Keratinocyte (primary cell): ENCODE results near the gene HADH. TPM values are rescaled to one million over a fixed set of nuclear protein-coding genes. Genes with fewer than 3 reads are reported as not detected.

Experiments
- DNase-seq: peaks from one replicate; pipeline ENCODE4 v3.0.0-alpha.2; 2011; ENCODE audit warnings: low read depth, missing footprints, low spot score
- FAIRE-seq: peaks from 2 replicates; lab custom pipeline; 2011; peaks lifted over from hg19 to GRCh38; lab: Jason Lieb, UNC
- H2AFZ ChIP-seq: 2 replicates; pipeline ENCODE4 v1.6.0; 2012; ENCODE audit warnings: low read length, control low read depth, inconsistent platforms; ENCODE audit not compliant: control insufficient read depth
- H3K27ac ChIP-seq: 2 replicates; pipeline ENCODE4 v1.5.1; 2011; ENCODE audit warnings: low read length; ENCODE audit not compliant: control insufficient read depth, insufficient read depth
- H3K27me3 ChIP-seq: 3 replicates; pipeline ENCODE4 v1.6.0; 2011; ENCODE audit warnings: low read length; ENCODE audit not compliant: control insufficient read depth, insufficient read depth; ENCODE audit errors: extremely low read depth
- H3K36me3 ChIP-seq, 2 experiments: 2 replicates in 1 of 2; 3 replicates in 1 of 2; pipeline ENCODE4 v1.5.1; 2011; ENCODE audit warnings: low read length in 2 of 2, mild to moderate bottlenecking in 1 of 2; ENCODE audit not compliant: control insufficient read depth in 2 of 2, insufficient read depth in 2 of 2; ENCODE audit errors: extremely low read depth in 1 of 2
- H3K4me1 ChIP-seq: 3 replicates; pipeline ENCODE4 v1.5.1; 2011; ENCODE audit warnings: low read length; ENCODE audit not compliant: control insufficient read depth, insufficient read depth; ENCODE audit errors: extremely low read depth
- H3K4me2 ChIP-seq: 3 replicates; pipeline ENCODE4 v1.6.0; 2011; ENCODE audit warnings: low read depth, low read length; ENCODE audit not compliant: control insufficient read depth, insufficient read depth; ENCODE audit errors: extremely low read depth
- H3K4me3 ChIP-seq, 3 experiments: fragments of 200-600 bp in 1 of 3; sonication (generic) in 1 of 3; 2 replicates in 2 of 3; 3 replicates in 1 of 3; pipeline ENCODE4 v1.5.1; 2011 to 2016; ENCODE audit warnings: low read length in 3 of 3, mild to moderate bottlenecking in 3 of 3, control low read depth in 2 of 3, inconsistent platforms in 1 of 3, low read depth in 1 of 3, mixed read lengths in 1 of 3, mixed run types in 1 of 3, moderate library complexity in 1 of 3; ENCODE audit not compliant: control insufficient read depth in 2 of 3, insufficient read depth in 2 of 3; ENCODE audit errors: extremely low read depth in 1 of 3
- H3K79me2 ChIP-seq: 2 replicates; pipeline ENCODE4 v1.6.0; 2012; ENCODE audit warnings: low read length; ENCODE audit not compliant: control insufficient read depth, insufficient read depth
- H3K9ac ChIP-seq: 3 replicates; pipeline ENCODE4 v1.6.0; 2011; ENCODE audit warnings: low read length; ENCODE audit not compliant: control insufficient read depth, insufficient read depth; ENCODE audit errors: extremely low read depth
- H3K9me1 ChIP-seq: 3 replicates; pipeline ENCODE4 v1.6.0; 2011; ENCODE audit warnings: low read length; ENCODE audit not compliant: control insufficient read depth, insufficient read depth; ENCODE audit errors: extremely low read depth
- H3K9me3 ChIP-seq: 2 replicates; pipeline ENCODE4 v1.5.1; 2012; ENCODE audit warnings: low read depth, low read length; ENCODE audit not compliant: control insufficient read depth
- H4K20me1 ChIP-seq: 3 replicates; pipeline ENCODE4 v1.6.0; 2011; ENCODE audit warnings: low read length; ENCODE audit not compliant: control insufficient read depth, insufficient read depth; ENCODE audit errors: extremely low read depth
- CTCF ChIP-seq, 3 experiments: IDR thresholded peaks in 1 of 3; conservative IDR thresholded peaks in 1 of 3; optimal IDR thresholded peaks in 1 of 3; 2 replicates in 2 of 3; 3 replicates in 1 of 3; pipeline versions ENCODE3 to v1.5.1; 2011; ENCODE audit warnings: low read length in 3 of 3, mild to moderate bottlenecking in 3 of 3, moderate library complexity in 2 of 3, control low read depth in 1 of 3, inconsistent platforms in 1 of 3; ENCODE audit not compliant: insufficient read depth in 2 of 3; ENCODE audit errors: extremely low read depth in 1 of 3
- EZH2 ChIP-seq: IDR thresholded peaks from one replicate; pipeline ENCODE4 v1.6.1; 2012; ENCODE audit warnings: inconsistent platforms, mild to moderate bottlenecking, low read length, moderate library complexity
- dilution Hi-C: fragments of 300-500 bp; cut with MboI; formaldehyde crosslinking; loops from one replicate; pipeline ENCODE4 v1.7.0; 2020; ENCODE audit warnings: low sequenced_read_pairs; ENCODE audit not compliant: extremely low pct_ligation_motif_present
- polyA plus RNA-seq, 5 experiments: library from polyadenylated mRNA; depleted of rRNA in 3 of 5; stranded (reverse) in 3 of 5; stranded (forward) in 1 of 5; unstranded in 1 of 5; fragments of >200 nt; gene quantifications; 1 replicate in 1 of 5; 2 replicates in 3 of 5; 3 replicates in 1 of 5; pipeline versions ENCODE4 v1.2.1 to v1.2.3, GENCODE V29; 2011 to 2012; ENCODE audit warnings: missing spikeins in 2 of 5, low read depth in 1 of 5, low replicate concordance in 1 of 5

The HADH gene
- polyA plus RNA-seq, 1 donor (not counting 4 experiments of a cell fraction or from before 2014, with no cell fraction given): 49.3 TPM

- dilution Hi-C loops: no loop called here
- H3K27me3 ChIP-seq: no peaks in the 10 kb centered on the region
- DNase-seq (no peak), FAIRE-seq (no peak)
- H3K27ac ChIP-seq: no peak overlapping the region
- H4K20me1 ChIP-seq: no peaks in the 10 kb centered on the region
- H3K4me2 ChIP-seq: no peak overlapping the region
- no peaks in the 10 kb centered on the region for H3K9me3 ChIP-seq
- H3K9me1 ChIP-seq: no peaks in the 10 kb centered on the region
- no peak overlapping the region for H3K4me3 ChIP-seq
- H3K9ac ChIP-seq: no peak overlapping the region
- no peaks in the 10 kb centered on the region for H3K79me2 ChIP-seq
- TF ChIP-seq CTCF (optimal IDR thresholded peaks at IDR 0.05 in 1 of 3, IDR thresholded peaks at IDR 0.05 in 1 of 3, conservative IDR thresholded peaks at IDR 0.05 in 1 of 3; ENCODE audit: extremely low read depth in 1 of 3, insufficient read depth in 2 of 3, low read length in 3 of 3) (no peak), EZH2 (no peak)
- no peak overlapping the region for H2AFZ ChIP-seq
- H3K36me3 ChIP-seq: peaks cover 3 to 7% of the 10 kb centered on the region in 2 experiments
- H3K4me1 ChIP-seq: no peaks in the 10 kb centered on the region
These were observed 41.9 kb downstream of the HADH start for GRCh38 chr4:108031427-108032083.

GRCh38 chr4:108033348-108033747 lies 43.7 kb downstream of the HADH start:
- no peak overlapping the region for H3K27ac ChIP-seq
- peaks cover 3 to 7% of the 10 kb centered on the region in 2 experiments for H3K36me3 ChIP-seq
- no peak for FAIRE-seq
- no peaks in the 10 kb centered on the region for H4K20me1 ChIP-seq
- no peak for DNase-seq
- dilution Hi-C loops: no loop called here
- no peaks in the 10 kb centered on the region for H3K9me1 ChIP-seq
- TF ChIP-seq EZH2 (no peak), CTCF (optimal IDR thresholded peaks at IDR 0.05 in 1 of 3, IDR thresholded peaks at IDR 0.05 in 1 of 3, conservative IDR thresholded peaks at IDR 0.05 in 1 of 3; ENCODE audit: extremely low read depth in 1 of 3, insufficient read depth in 2 of 3, low read length in 3 of 3) (no peak)
- H3K9me3 ChIP-seq: no peaks in the 10 kb centered on the region
- no peaks in the 10 kb centered on the region for H3K27me3 ChIP-seq
- no peak overlapping the region for H3K9ac ChIP-seq
- H2AFZ ChIP-seq: no peak overlapping the region
- no peaks in the 10 kb centered on the region for H3K79me2 ChIP-seq
- no peaks in the 10 kb centered on the region for H3K4me1 ChIP-seq
- no peak overlapping the region for H3K4me3 ChIP-seq
- no peak overlapping the region for H3K4me2 ChIP-seq
